ENCODE measurements around the gene ABCF1.
"Not testable (repeated sequence)": the region's sequence is repeated elsewhere in the genome, so short reads cannot be mapped to it uniquely, and the experiment has no call there.

The ABCF1 gene

GRCh38 chr6:30592287-30592686, 21.0 kb downstream of the ABCF1 start:
- no peak overlapping the region for H3K4me3 ChIP-seq (replicated peaks; ENCODE audit: low read depth, low read length)
- TF ChIP-seq CTCF (IDR thresholded peaks at IDR 0.05; ENCODE audit: low read length, missing control alignments) = no peak
- no peak for DNase-seq (ENCODE audit: low read depth)

GRCh38 chr6:30597315-30598144, 26.3 kb downstream of the ABCF1 start:
- peak; percentile 84 for DNase-seq (ENCODE audit: low read depth)
- TF ChIP-seq CTCF (IDR thresholded peaks at IDR 0.05; ENCODE audit: low read length, missing control alignments) = peak; percentile 79

GRCh38 chr6:30598912-30599624, 27.8 kb downstream of the ABCF1 start:
- DNase-seq (ENCODE audit: low read depth) = no peak
- no peak for TF ChIP-seq CTCF (IDR thresholded peaks at IDR 0.05; ENCODE audit: low read length, missing control alignments)
- no peak overlapping the region for H3K4me3 ChIP-seq (replicated peaks; ENCODE audit: low read depth, low read length)

More at GRCh38 chr6:30597315-30598144, 26.3 kb downstream of the ABCF1 start:
- H3K4me3 ChIP-seq (replicated peaks; ENCODE audit: low read depth, low read length) = not testable (repeated sequence)

GRCh38 chr6:30599625-30600324, 28.5 kb downstream of the ABCF1 start:
- no peak for DNase-seq (ENCODE audit: low read depth)
- no peak overlapping the region for H3K4me3 ChIP-seq (replicated peaks; ENCODE audit: low read depth, low read length)
- TF ChIP-seq CTCF (IDR thresholded peaks at IDR 0.05; ENCODE audit: low read length, missing control alignments) = no peak

- no peak for DNase-seq (ENCODE audit: low read depth)
- no peak overlapping the region for H3K4me3 ChIP-seq (replicated peaks; ENCODE audit: low read depth, low read length)
- TF ChIP-seq CTCF (IDR thresholded peaks at IDR 0.05; ENCODE audit: low read length, missing control alignments) = no peak
Observed at GRCh38 chr6:30600451-30600961, 29.3 kb downstream of the ABCF1 start.

- no peak overlapping the region for H3K4me3 ChIP-seq (replicated peaks; ENCODE audit: low read depth, low read length)
- TF ChIP-seq CTCF (IDR thresholded peaks at IDR 0.05; ENCODE audit: low read length, missing control alignments) = no peak
- no peak for DNase-seq (ENCODE audit: low read depth)
Observed at GRCh38 chr6:30601436-30601814, 30.2 kb downstream of the ABCF1 start.
